Natural killer cell treated with Interleukin-12 subunit alpha and Interleukin-12 subunit beta and Interleukin-15 and Interleukin-18, amount 100 ng/mL, for 72 hours (primary cell): ENCODE measurements around the gene R3HDM1. TPM values are rescaled to one million over a fixed set of nuclear protein-coding genes. Genes with fewer than 3 reads are reported as not detected.
"Not testable (repeated sequence)": the region's sequence is repeated elsewhere in the genome, so short reads cannot be mapped to it uniquely, and the experiment has no call there.

Experiments
- ATAC-seq, 2 donors: fragments of 150-1000 bp; cut with Tn5 transposase in 1 of 2; sonication (Bioruptor Pico), chemical (Tn5 transposase) in 1 of 2; 2 replicates each; pipeline ENCODE4 v1.10.0; 2021
- DNase-seq: peaks from one replicate; pipeline ENCODE4 v3.0.0; 2022; ENCODE audit warnings: low spot score
- H3K27ac Mint-ChIP-seq, 2 donors: 1 replicate in 1 of 2; 2 replicates in 1 of 2; pipeline ENCODE4 v1.8.0; 2022; ENCODE audit warnings: mixed read lengths in 2 of 2, mild to moderate bottlenecking in 1 of 2, moderate library complexity in 1 of 2
- H3K27me3 Mint-ChIP-seq, 2 donors: 1 replicate in 1 of 2; 2 replicates in 1 of 2; pipeline ENCODE4 v1.8.0; 2022; ENCODE audit warnings: mixed read lengths in 2 of 2
- H3K36me3 Mint-ChIP-seq: one replicate; pipeline ENCODE4 v1.8.0; 2022; ENCODE audit warnings: mixed read lengths
- H3K4me1 Mint-ChIP-seq, 2 donors: 1 replicate in 1 of 2; 2 replicates in 1 of 2; pipeline ENCODE4 v1.8.0; 2022; ENCODE audit warnings: low read depth in 2 of 2, mixed read lengths in 2 of 2, mild to moderate bottlenecking in 1 of 2
- H3K4me3 Mint-ChIP-seq: one replicate; pipeline ENCODE4 v1.8.0; 2022; ENCODE audit warnings: mixed read lengths
- H3K9me3 Mint-ChIP-seq: 2 replicates; pipeline ENCODE4 v1.8.0; 2022; ENCODE audit warnings: mixed read lengths
- total RNA-seq, 2 donors: library from RNA; stranded (reverse); gene quantifications; one replicate each; pipeline ENCODE4 v1.2.3, GENCODE V29; 2022

Gene R3HDM1
- total RNA-seq, 2 donors from 2014 or later = 40.6 to 81.3 TPM

- no peak for ATAC-seq
- no peaks in the 10 kb centered on the region for H3K9me3 Mint-ChIP-seq
- no peak overlapping the region for H3K27ac Mint-ChIP-seq
- peaks cover 5% of the 10 kb centered on the region for H3K36me3 Mint-ChIP-seq
- no peak overlapping the region for H3K4me3 Mint-ChIP-seq
- no peak for DNase-seq
- H3K27me3 Mint-ChIP-seq = no peaks in the 10 kb centered on the region
- no peaks in the 10 kb centered on the region for H3K4me1 Mint-ChIP-seq
Measured at GRCh38 chr2:135676031-135676430, 144.7 kb downstream of the R3HDM1 start.

GRCh38 chr2:135679125-135679524, 147.8 kb downstream of the R3HDM1 start:
- no peaks in the 10 kb centered on the region for H3K27me3 Mint-ChIP-seq
- no peak overlapping the region for H3K4me3 Mint-ChIP-seq
- no peaks in the 10 kb centered on the region for H3K36me3 Mint-ChIP-seq
- H3K9me3 Mint-ChIP-seq = no peaks in the 10 kb centered on the region
- H3K4me1 Mint-ChIP-seq = no peaks in the 10 kb centered on the region
- no peak overlapping the region for H3K27ac Mint-ChIP-seq
- DNase-seq = no peak
- ATAC-seq = no peak

- H3K27ac Mint-ChIP-seq = no peak overlapping the region
- ATAC-seq (no peak), DNase-seq (no peak)
- H3K27me3 Mint-ChIP-seq = no peaks in the 10 kb centered on the region
- H3K9me3 Mint-ChIP-seq = no peaks in the 10 kb centered on the region
- H3K4me3 Mint-ChIP-seq = no peak overlapping the region
- H3K36me3 Mint-ChIP-seq = peaks cover 4% of the 10 kb centered on the region
- H3K4me1 Mint-ChIP-seq = no peaks in the 10 kb centered on the region
Measured at GRCh38 chr2:135685361-135685760, 154.1 kb downstream of the R3HDM1 start.

- Mint-ChIP-seq H3K36me3 (peaks cover 4% of the 10 kb centered on the region), H3K4me1 (no peaks in the 10 kb centered on the region), H3K27me3 (no peaks in the 10 kb centered on the region), H3K27ac (no peak overlapping the region), H3K4me3 (no peak overlapping the region), H3K9me3 (no peaks in the 10 kb centered on the region)
- no peak for DNase-seq
- no peak for ATAC-seq
Measured at GRCh38 chr2:135688978-135689377, 157.7 kb downstream of the R3HDM1 start.

GRCh38 chr2:135689679-135690078, 158.4 kb downstream of the R3HDM1 start:
- DNase-seq (no peak), ATAC-seq (no peak)
- no peak overlapping the region for H3K27ac Mint-ChIP-seq
- H3K4me1 Mint-ChIP-seq = no peaks in the 10 kb centered on the region
- H3K27me3 Mint-ChIP-seq = no peaks in the 10 kb centered on the region
- no peak overlapping the region for H3K4me3 Mint-ChIP-seq
- H3K36me3 Mint-ChIP-seq = peaks cover 4% of the 10 kb centered on the region
- no peaks in the 10 kb centered on the region for H3K9me3 Mint-ChIP-seq

GRCh38 chr2:135694711-135695110, 163.4 kb downstream of the R3HDM1 start:
- H3K27ac Mint-ChIP-seq = no peak overlapping the region

GRCh38 chr2:135698838-135699237, 167.6 kb downstream of the R3HDM1 start:
- Mint-ChIP-seq H3K36me3 (peaks cover 10% of the 10 kb centered on the region), H3K4me3 (no peak overlapping the region), H3K27ac (no peak overlapping the region), H3K4me1 (no peaks in the 10 kb centered on the region), H3K27me3 (no peaks in the 10 kb centered on the region), H3K9me3 (no peaks in the 10 kb centered on the region)
- DNase-seq (no peak), ATAC-seq (no peak)

More at GRCh38 chr2:135694711-135695110, 163.4 kb downstream of the R3HDM1 start:
- Mint-ChIP-seq H3K4me1 (no peaks in the 10 kb centered on the region), H3K36me3 (peaks cover 10% of the 10 kb centered on the region), H3K9me3 (no peaks in the 10 kb centered on the region), H3K27me3 (no peaks in the 10 kb centered on the region), H3K4me3 (no peak overlapping the region)
- ATAC-seq = no peak
- DNase-seq = no peak

GRCh38 chr2:135701442-135701841, 170.2 kb downstream of the R3HDM1 start:
- Mint-ChIP-seq H3K36me3 (no peaks in the 10 kb centered on the region), H3K4me1 (no peaks in the 10 kb centered on the region), H3K27me3 (no peaks in the 10 kb centered on the region), H3K27ac (no peak overlapping the region), H3K9me3 (no peaks in the 10 kb centered on the region), H3K4me3 (no peak overlapping the region)
- ATAC-seq (no peak), DNase-seq (no peak)

GRCh38 chr2:135703300-135703699, 172.0 kb downstream of the R3HDM1 start:
- no peak for DNase-seq
- no peak for ATAC-seq
- H3K4me3 Mint-ChIP-seq = no peak overlapping the region
- no peaks in the 10 kb centered on the region for H3K9me3 Mint-ChIP-seq
- H3K36me3 Mint-ChIP-seq = no peaks in the 10 kb centered on the region
- no peaks in the 10 kb centered on the region for H3K4me1 Mint-ChIP-seq
- H3K27me3 Mint-ChIP-seq = no peaks in the 10 kb centered on the region
- no peak overlapping the region for H3K27ac Mint-ChIP-seq

- not testable (repeated sequence) for H3K27ac Mint-ChIP-seq, ATAC-seq, H3K4me1 Mint-ChIP-seq, H3K27me3 Mint-ChIP-seq, DNase-seq, H3K9me3 Mint-ChIP-seq, H3K4me3 Mint-ChIP-seq, H3K36me3 Mint-ChIP-seq
Measured at GRCh38 chr2:135704075-135704474, 172.8 kb downstream of the R3HDM1 start.

- H3K4me1 Mint-ChIP-seq = peaks cover 0 to 3% of the 10 kb centered on the region in 2 donors
- no peak for DNase-seq
- no peak overlapping the region for H3K4me3 Mint-ChIP-seq
- H3K27me3 Mint-ChIP-seq = no peaks in the 10 kb centered on the region
- no peaks in the 10 kb centered on the region for H3K9me3 Mint-ChIP-seq
- ATAC-seq = no peak
- peaks cover 9% of the 10 kb centered on the region for H3K36me3 Mint-ChIP-seq
- no peak overlapping the region for H3K27ac Mint-ChIP-seq
Measured at GRCh38 chr2:135708159-135708558, 176.9 kb downstream of the R3HDM1 start.

GRCh38 chr2:135709992-135710391, 178.7 kb downstream of the R3HDM1 start:
- Mint-ChIP-seq H3K9me3 (no peaks in the 10 kb centered on the region), H3K27me3 (no peaks in the 10 kb centered on the region), H3K4me1 (peaks cover 0 to 3% of the 10 kb centered on the region in 2 donors), H3K36me3 (peaks cover 13% of the 10 kb centered on the region), H3K4me3 (no peak overlapping the region), H3K27ac (no peak overlapping the region)
- ATAC-seq (peak in 1 of 2 donors; percentile 59), DNase-seq (peak; percentile 74)

- H3K27ac Mint-ChIP-seq, DNase-seq, H3K4me3 Mint-ChIP-seq, H3K4me1 Mint-ChIP-seq, H3K27me3 Mint-ChIP-seq, ATAC-seq, H3K9me3 Mint-ChIP-seq, H3K36me3 Mint-ChIP-seq: not testable (repeated sequence)
Measured at GRCh38 chr2:135715086-135715485, 183.8 kb downstream of the R3HDM1 start.

GRCh38 chr2:135728064-135728743, 196.9 kb downstream of the R3HDM1 start:
- Mint-ChIP-seq H3K27ac (no peak overlapping the region), H3K4me1 (no peaks in the 10 kb centered on the region), H3K4me3 (no peak overlapping the region), H3K27me3 (no peaks in the 10 kb centered on the region), H3K36me3 (no peaks in the 10 kb centered on the region), H3K9me3 (no peaks in the 10 kb centered on the region)
- DNase-seq (no peak), ATAC-seq (no peak)

GRCh38 chr2:135732561-135732960, 201.3 kb downstream of the R3HDM1 start:
- Mint-ChIP-seq H3K27ac (no peak overlapping the region), H3K36me3 (no peaks in the 10 kb centered on the region), H3K27me3 (no peaks in the 10 kb centered on the region), H3K4me1 (no peaks in the 10 kb centered on the region), H3K4me3 (no peak overlapping the region), H3K9me3 (no peaks in the 10 kb centered on the region)
- DNase-seq (no peak), ATAC-seq (no peak)
